AG09319 (cell line): ENCODE data around the gene SLC35A4.

ENCODE experiments used
- DNase-seq: peaks from one replicate; pipeline ENCODE4 v3.0.0-alpha.2; 2010; ENCODE audit warnings: low read depth; ENCODE audit errors: extremely low read depth
- CTCF ChIP-seq: IDR thresholded peaks from 2 replicates; pipeline ENCODE4 v1.5.1; 2011; ENCODE audit warnings: low read depth, mild to moderate bottlenecking, inconsistent platforms, low read length, moderate library complexity

SLC35A4 gene

GRCh38 chr5:140560227-140560626 lies 4.4 kb upstream of the SLC35A4 start:
- DNase-seq: no peak
- TF ChIP-seq CTCF: no peak

GRCh38 chr5:140561753-140562523 lies 2.7 kb upstream of the SLC35A4 start:
- no peak for DNase-seq
- TF ChIP-seq CTCF: no peak

- DNase-seq: no peak
- TF ChIP-seq CTCF: no peak
These were observed 1.0 kb upstream of the SLC35A4 start for GRCh38 chr5:140563596-140563995.

- no peak for DNase-seq
- no peak for TF ChIP-seq CTCF
These were observed 574 bp downstream of the SLC35A4 start for GRCh38 chr5:140565024-140565779.

GRCh38 chr5:140565780-140566095 lies 1.1 kb downstream of the SLC35A4 start:
- no peak for TF ChIP-seq CTCF
- DNase-seq: no peak

- TF ChIP-seq CTCF: no peak
- DNase-seq: no peak
These were observed 2.0 kb downstream of the SLC35A4 start for GRCh38 chr5:140566665-140567064.

- no peak for TF ChIP-seq CTCF
- no peak for DNase-seq
These were observed 2.6 kb downstream of the SLC35A4 start for GRCh38 chr5:140567136-140567818.
